GM23338 (cell line): ENCODE measurements around the gene GNMT. TPM values are rescaled to one million over a fixed set of nuclear protein-coding genes. Genes with fewer than 3 reads are reported as not detected.

Source experiments
- ATAC-seq: fragments of 200-7000 bp; cut with Tn5 transposase; 3 replicates; pipeline ENCODE4 v1.9.1; 2020
- DNase-seq: peaks from one replicate; pipeline ENCODE4 v3.0.0-alpha.2; 2015; ENCODE audit warnings: low spot score
- H2AFZ ChIP-seq: fragments of 200-600 bp; sonication (generic); 2 replicates; pipeline ENCODE4 v1.8.0; 2016; ENCODE audit warnings: antibody characterized with exemption, mild to moderate bottlenecking, moderate library complexity
- H3F3A ChIP-seq: fragments of 200-600 bp; sonication (generic); replicated peaks from 2 replicates; pipeline ENCODE4 v1.8.0; 2017; ENCODE audit warnings: antibody characterized with exemption, mixed run types, low read depth
- H3K27ac ChIP-seq: fragments of 200-600 bp; sonication (generic); 2 replicates; pipeline ENCODE4 v1.6.1; 2016; ENCODE audit warnings: low read depth
- H3K27me3 ChIP-seq: fragments of 200-600 bp; sonication (generic); 2 replicates; pipeline ENCODE4 v1.8.0; 2016; ENCODE audit warnings: mild to moderate bottlenecking, mixed run types, moderate library complexity; ENCODE audit not compliant: insufficient read depth
- H3K36me3 ChIP-seq: fragments of 200-600 bp; sonication (generic); 2 replicates; pipeline ENCODE4 v1.8.0; 2016; ENCODE audit warnings: mild to moderate bottlenecking; ENCODE audit not compliant: insufficient read depth
- H3K4me1 ChIP-seq: fragments of 200-600 bp; sonication (generic); 2 replicates; pipeline ENCODE4 v1.8.0; 2016; ENCODE audit warnings: mild to moderate bottlenecking, moderate library complexity; ENCODE audit not compliant: insufficient read depth
- H3K4me2 ChIP-seq: fragments of 200-600 bp; sonication (generic); 2 replicates; pipeline ENCODE4 v1.7.1; 2017; ENCODE audit warnings: mixed run types
- H3K4me3 ChIP-seq: fragments of 200-600 bp; sonication (generic); 2 replicates; pipeline ENCODE4 v1.6.1; 2016; ENCODE audit warnings: mixed run types
- H3K79me2 ChIP-seq: fragments of 200-600 bp; sonication (generic); replicated peaks from 2 replicates; pipeline ENCODE4 v1.8.0; 2017; ENCODE audit warnings: mild to moderate bottlenecking; ENCODE audit not compliant: insufficient read depth
- H3K9me2 ChIP-seq: fragments of 200-600 bp; sonication (generic); 2 replicates; pipeline ENCODE4 v1.8.0; 2017; ENCODE audit not compliant: insufficient read depth
- H4K20me1 ChIP-seq: fragments of 200-600 bp; sonication (generic); replicated peaks from 2 replicates; pipeline ENCODE4 v1.8.0; 2017; ENCODE audit warnings: mild to moderate bottlenecking; ENCODE audit not compliant: insufficient read depth
- H3K27ac Mint-ChIP-seq: 2 replicates; pipeline ENCODE4 v1.8.0; 2020; ENCODE audit warnings: inconsistent platforms, mild to moderate bottlenecking, moderate library complexity, mixed read lengths
- H3K27me3 Mint-ChIP-seq: 3 replicates; pipeline ENCODE4 v1.8.0; 2022; ENCODE audit warnings: low read depth, mild to moderate bottlenecking, moderate library complexity, mixed read lengths, inconsistent platforms; ENCODE audit not compliant: insufficient read depth, poor library complexity
- H3K36me3 Mint-ChIP-seq: 3 replicates; pipeline ENCODE4 v1.8.0; 2021; ENCODE audit warnings: low read depth, mild to moderate bottlenecking, inconsistent platforms, moderate library complexity, mixed read lengths
- H3K4me1 Mint-ChIP-seq: 3 replicates; pipeline ENCODE4 v1.8.0; 2020; ENCODE audit warnings: mild to moderate bottlenecking, inconsistent platforms, mixed read lengths
- H3K4me3 Mint-ChIP-seq: 3 replicates; pipeline ENCODE4 v1.8.0; 2021; ENCODE audit warnings: moderate library complexity, mild to moderate bottlenecking, inconsistent platforms, mixed read lengths
- H3K9me3 Mint-ChIP-seq: 3 replicates; pipeline ENCODE4 v1.8.0; 2020; ENCODE audit warnings: moderate library complexity, mild to moderate bottlenecking, inconsistent platforms, mixed read lengths
- CREB1 ChIP-seq: fragments of 250-450 bp; sonication (Bioruptor Pico); IDR thresholded peaks from 2 replicates; pipeline ENCODE4 v1.5.0; 2020; ENCODE audit warnings: low read depth, mild to moderate bottlenecking, moderate library complexity
- EZH2 ChIP-seq: fragments of 200-600 bp; sonication (generic); IDR thresholded peaks from one replicate; pipeline ENCODE4 v1.8.0; 2017; ENCODE audit warnings: antibody characterized with exemption, mild to moderate bottlenecking, low read depth; ENCODE audit not compliant: unreplicated experiment
- EZH2phosphoT487 ChIP-seq: fragments of 200-600 bp; sonication (generic); IDR thresholded peaks from one replicate; pipeline ENCODE4 v1.8.1; 2018; ENCODE audit warnings: antibody characterized with exemption; ENCODE audit not compliant: unreplicated experiment
- JUNB ChIP-seq: IDR thresholded peaks from one replicate; pipeline ENCODE4 v1.6.1; 2016; ENCODE audit warnings: antibody characterized with exemption; ENCODE audit not compliant: unreplicated experiment
- NANOG ChIP-seq: IDR thresholded peaks from 2 replicates; pipeline ENCODE4 v1.6.1; 2016; ENCODE audit warnings: antibody characterized with exemption, borderline replicate concordance
- POLR2AphosphoS5 ChIP-seq: IDR thresholded peaks from 2 replicates; pipeline ENCODE4 v1.6.1; 2016; ENCODE audit warnings: antibody characterized with exemption, low read depth
- STAT1 ChIP-seq: IDR thresholded peaks from one replicate; pipeline ENCODE4 v1.6.1; 2016; ENCODE audit warnings: antibody characterized with exemption; ENCODE audit not compliant: unreplicated experiment
- ZNF114 ChIP-seq: fragments of 250-450 bp; sonication (Bioruptor Pico); IDR thresholded peaks from 2 replicates; pipeline ENCODE4 v1.5.0; 2020; ENCODE audit warnings: mild to moderate bottlenecking, moderate library complexity
- ZNF331 ChIP-seq: fragments of 250-450 bp; sonication (Bioruptor Pico); IDR thresholded peaks from 2 replicates; pipeline ENCODE4 v1.5.0; 2020; ENCODE audit warnings: low read depth, mild to moderate bottlenecking, moderate library complexity
- polyA plus RNA-seq: library from polyadenylated mRNA; unstranded; fragments of >200 nt; fragmentation: Nextera tagmentation; extraction: Ambion mirVana; gene quantifications from 2 replicates; pipeline ENCODE4 v1.2.1, GENCODE V29; 2016
- total RNA-seq: library from RNA; depleted of rRNA; stranded (reverse); fragments of >200 nt; shearing (Covaris generic); gene quantifications from 2 replicates; pipeline ENCODE4 v1.2.3, GENCODE V29; 2014
- TF ChIP-seq, protein P1 (sequence below): IDR thresholded peaks from 2 replicates; pipeline ENCODE4 v1.6.1; 2016; ENCODE audit warnings: antibody characterized with exemption
- TF ChIP-seq, protein P2 (sequence below): fragments of 250-450 bp; sonication (Bioruptor Pico); IDR thresholded peaks from 2 replicates; pipeline ENCODE4 v1.5.0; 2020; ENCODE audit warnings: mild to moderate bottlenecking, moderate library complexity
- TF ChIP-seq, protein P3 (sequence below): IDR thresholded peaks from one replicate; pipeline ENCODE4 v1.6.1; 2018; ENCODE audit warnings: antibody characterized with exemption; ENCODE audit not compliant: unreplicated experiment
- TF ChIP-seq, protein P4 (sequence below), 2 experiments: fragments of 200-600 bp in 1 of 2; sonication (generic) in 1 of 2; conservative IDR thresholded peaks; 2 replicates each; pipeline versions ENCODE4 v1.5.1 to v1.6.1; 2016 to 2017; ENCODE audit warnings: antibody characterized with exemption in 2 of 2, low read depth in 2 of 2, mild to moderate bottlenecking in 2 of 2, moderate library complexity in 1 of 2

Gene GNMT
- total and polyA plus RNA-seq, 2 experiments from 2014 or later, result 0.52 TPM; not detected in 1

DNA sequence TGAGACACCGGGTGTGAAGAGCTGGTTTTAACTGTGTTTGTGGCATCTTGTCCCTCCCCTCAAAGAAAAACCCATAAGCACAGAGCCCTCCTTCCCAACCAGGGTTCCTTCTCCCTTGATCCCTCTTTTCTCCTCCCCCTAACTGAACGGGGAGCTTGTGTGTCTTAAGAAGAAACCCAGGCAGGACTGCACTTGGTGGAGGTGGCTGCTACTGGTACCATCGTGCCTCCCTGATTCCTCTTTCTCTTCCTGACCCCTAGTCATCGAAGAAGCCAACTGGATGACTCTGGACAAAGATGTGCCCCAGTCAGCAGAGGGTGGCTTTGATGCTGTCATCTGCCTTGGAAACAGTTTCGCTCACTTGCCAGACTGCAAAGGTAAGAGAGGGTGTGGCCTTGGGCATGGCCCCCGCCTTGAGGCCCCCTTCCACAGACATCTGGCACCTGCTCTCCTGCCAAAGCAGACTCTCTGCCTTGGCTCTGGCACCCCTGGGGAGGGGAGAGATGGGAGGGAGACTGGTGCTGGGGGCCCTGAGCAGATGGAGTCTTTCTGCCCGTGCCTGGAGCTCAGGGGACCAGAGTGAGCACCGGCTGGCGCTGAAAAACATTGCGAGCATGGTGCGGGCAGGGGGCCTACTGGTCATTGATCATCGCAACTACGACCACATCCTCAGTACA, 2.1 kb downstream of the GNMT start:
- H3K4me2 ChIP-seq, result no peak overlapping the region
- H3K4me3 Mint-ChIP-seq, result peak overlapping the region; percentile 14; the same call in 1 of the 3 replicates
- peaks cover 10% of the 10 kb centered on the region; the same call in 2 of the 3 replicates for H3K4me1 Mint-ChIP-seq
- H3K4me3 ChIP-seq, result no peak overlapping the region
- H3K27ac ChIP-seq, result no peak overlapping the region
- H3K9me2 ChIP-seq, result no peaks in the 10 kb centered on the region
- H3K27me3 Mint-ChIP-seq, result peaks cover 25% of the 10 kb centered on the region
- H3K36me3 ChIP-seq, result no peaks in the 10 kb centered on the region; the same call in 1 of the 2 replicates
- H3K27me3 ChIP-seq, result peaks cover 24% of the 10 kb centered on the region
- H2AFZ ChIP-seq, result no peak overlapping the region
- no peaks in the 10 kb centered on the region for H3K79me2 ChIP-seq
- peaks cover 3% of the 10 kb centered on the region; the same call in 2 of the 3 replicates for H3K36me3 Mint-ChIP-seq
- H3F3A ChIP-seq, result peaks cover 17% of the 10 kb centered on the region; the same call in 1 of the 2 replicates
- ATAC-seq, result no peak
- no peaks in the 10 kb centered on the region for H4K20me1 ChIP-seq
- peaks cover 7% of the 10 kb centered on the region; the same call in 1 of the 2 replicates for H3K4me1 ChIP-seq
- no peak for DNase-seq
- TF ChIP-seq JUNB (no peak), CREB1 (CRISPR knock-in tag) (no peak), ZNF331 (no peak), ZNF114 (no peak), STAT1 (no peak), POLR2AphosphoS5 (no peak), EZH2phosphoT487 (no peak), NANOG (no peak), EZH2 (no peak)
- TF ChIP-seq, protein P1, sequence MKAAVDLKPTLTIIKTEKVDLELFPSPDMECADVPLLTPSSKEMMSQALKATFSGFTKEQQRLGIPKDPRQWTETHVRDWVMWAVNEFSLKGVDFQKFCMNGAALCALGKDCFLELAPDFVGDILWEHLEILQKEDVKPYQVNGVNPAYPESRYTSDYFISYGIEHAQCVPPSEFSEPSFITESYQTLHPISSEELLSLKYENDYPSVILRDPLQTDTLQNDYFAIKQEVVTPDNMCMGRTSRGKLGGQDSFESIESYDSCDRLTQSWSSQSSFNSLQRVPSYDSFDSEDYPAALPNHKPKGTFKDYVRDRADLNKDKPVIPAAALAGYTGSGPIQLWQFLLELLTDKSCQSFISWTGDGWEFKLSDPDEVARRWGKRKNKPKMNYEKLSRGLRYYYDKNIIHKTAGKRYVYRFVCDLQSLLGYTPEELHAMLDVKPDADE, result no peak
- TF ChIP-seq, protein P2, sequence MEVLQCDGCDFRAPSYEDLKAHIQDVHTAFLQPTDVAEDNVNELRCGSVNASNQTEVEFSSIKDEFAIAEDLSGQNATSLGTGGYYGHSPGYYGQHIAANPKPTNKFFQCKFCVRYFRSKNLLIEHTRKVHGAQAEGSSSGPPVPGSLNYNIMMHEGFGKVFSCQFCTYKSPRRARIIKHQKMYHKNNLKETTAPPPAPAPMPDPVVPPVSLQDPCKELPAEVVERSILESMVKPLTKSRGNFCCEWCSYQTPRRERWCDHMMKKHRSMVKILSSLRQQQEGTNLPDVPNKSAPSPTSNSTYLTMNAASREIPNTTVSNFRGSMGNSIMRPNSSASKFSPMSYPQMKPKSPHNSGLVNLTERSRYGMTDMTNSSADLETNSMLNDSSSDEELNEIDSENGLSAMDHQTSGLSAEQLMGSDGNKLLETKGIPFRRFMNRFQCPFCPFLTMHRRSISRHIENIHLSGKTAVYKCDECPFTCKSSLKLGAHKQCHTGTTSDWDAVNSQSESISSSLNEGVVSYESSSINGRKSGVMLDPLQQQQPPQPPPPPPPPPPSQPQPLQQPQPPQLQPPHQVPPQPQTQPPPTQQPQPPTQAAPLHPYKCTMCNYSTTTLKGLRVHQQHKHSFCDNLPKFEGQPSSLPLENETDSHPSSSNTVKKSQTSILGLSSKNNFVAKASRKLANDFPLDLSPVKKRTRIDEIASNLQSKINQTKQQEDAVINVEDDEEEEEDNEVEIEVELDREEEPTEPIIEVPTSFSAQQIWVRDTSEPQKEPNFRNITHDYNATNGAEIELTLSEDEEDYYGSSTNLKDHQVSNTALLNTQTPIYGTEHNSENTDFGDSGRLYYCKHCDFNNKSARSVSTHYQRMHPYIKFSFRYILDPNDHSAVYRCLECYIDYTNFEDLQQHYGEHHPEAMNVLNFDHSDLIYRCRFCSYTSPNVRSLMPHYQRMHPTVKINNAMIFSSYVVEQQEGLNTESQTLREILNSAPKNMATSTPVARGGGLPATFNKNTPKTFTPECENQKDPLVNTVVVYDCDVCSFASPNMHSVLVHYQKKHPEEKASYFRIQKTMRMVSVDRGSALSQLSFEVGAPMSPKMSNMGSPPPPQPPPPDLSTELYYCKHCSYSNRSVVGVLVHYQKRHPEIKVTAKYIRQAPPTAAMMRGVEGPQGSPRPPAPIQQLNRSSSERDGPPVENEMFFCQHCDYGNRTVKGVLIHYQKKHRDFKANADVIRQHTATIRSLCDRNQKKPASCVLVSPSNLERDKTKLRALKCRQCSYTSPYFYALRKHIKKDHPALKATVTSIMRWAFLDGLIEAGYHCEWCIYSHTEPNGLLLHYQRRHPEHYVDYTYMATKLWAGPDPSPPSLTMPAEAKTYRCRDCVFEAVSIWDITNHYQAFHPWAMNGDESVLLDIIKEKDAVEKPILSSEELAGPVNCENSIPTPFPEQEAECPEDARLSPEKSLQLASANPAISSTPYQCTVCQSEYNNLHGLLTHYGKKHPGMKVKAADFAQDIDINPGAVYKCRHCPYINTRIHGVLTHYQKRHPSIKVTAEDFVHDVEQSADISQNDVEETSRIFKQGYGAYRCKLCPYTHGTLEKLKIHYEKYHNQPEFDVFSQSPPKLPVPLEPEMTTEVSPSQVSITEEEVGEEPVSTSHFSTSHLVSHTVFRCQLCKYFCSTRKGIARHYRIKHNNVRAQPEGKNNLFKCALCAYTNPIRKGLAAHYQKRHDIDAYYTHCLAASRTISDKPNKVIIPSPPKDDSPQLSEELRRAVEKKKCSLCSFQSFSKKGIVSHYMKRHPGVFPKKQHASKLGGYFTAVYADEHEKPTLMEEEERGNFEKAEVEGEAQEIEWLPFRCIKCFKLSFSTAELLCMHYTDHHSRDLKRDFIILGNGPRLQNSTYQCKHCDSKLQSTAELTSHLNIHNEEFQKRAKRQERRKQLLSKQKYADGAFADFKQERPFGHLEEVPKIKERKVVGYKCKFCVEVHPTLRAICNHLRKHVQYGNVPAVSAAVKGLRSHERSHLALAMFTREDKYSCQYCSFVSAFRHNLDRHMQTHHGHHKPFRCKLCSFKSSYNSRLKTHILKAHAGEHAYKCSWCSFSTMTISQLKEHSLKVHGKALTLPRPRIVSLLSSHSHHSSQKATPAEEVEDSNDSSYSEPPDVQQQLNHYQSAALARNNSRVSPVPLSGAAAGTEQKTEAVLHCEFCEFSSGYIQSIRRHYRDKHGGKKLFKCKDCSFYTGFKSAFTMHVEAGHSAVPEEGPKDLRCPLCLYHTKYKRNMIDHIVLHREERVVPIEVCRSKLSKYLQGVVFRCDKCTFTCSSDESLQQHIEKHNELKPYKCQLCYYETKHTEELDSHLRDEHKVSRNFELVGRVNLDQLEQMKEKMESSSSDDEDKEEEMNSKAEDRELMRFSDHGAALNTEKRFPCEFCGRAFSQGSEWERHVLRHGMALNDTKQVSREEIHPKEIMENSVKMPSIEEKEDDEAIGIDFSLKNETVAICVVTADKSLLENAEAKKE (CRISPR knock-in tag), result no peak
- TF ChIP-seq, protein P3, sequence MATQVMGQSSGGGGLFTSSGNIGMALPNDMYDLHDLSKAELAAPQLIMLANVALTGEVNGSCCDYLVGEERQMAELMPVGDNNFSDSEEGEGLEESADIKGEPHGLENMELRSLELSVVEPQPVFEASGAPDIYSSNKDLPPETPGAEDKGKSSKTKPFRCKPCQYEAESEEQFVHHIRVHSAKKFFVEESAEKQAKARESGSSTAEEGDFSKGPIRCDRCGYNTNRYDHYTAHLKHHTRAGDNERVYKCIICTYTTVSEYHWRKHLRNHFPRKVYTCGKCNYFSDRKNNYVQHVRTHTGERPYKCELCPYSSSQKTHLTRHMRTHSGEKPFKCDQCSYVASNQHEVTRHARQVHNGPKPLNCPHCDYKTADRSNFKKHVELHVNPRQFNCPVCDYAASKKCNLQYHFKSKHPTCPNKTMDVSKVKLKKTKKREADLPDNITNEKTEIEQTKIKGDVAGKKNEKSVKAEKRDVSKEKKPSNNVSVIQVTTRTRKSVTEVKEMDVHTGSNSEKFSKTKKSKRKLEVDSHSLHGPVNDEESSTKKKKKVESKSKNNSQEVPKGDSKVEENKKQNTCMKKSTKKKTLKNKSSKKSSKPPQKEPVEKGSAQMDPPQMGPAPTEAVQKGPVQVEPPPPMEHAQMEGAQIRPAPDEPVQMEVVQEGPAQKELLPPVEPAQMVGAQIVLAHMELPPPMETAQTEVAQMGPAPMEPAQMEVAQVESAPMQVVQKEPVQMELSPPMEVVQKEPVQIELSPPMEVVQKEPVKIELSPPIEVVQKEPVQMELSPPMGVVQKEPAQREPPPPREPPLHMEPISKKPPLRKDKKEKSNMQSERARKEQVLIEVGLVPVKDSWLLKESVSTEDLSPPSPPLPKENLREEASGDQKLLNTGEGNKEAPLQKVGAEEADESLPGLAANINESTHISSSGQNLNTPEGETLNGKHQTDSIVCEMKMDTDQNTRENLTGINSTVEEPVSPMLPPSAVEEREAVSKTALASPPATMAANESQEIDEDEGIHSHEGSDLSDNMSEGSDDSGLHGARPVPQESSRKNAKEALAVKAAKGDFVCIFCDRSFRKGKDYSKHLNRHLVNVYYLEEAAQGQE, result no peak
- TF ChIP-seq, protein P4, sequence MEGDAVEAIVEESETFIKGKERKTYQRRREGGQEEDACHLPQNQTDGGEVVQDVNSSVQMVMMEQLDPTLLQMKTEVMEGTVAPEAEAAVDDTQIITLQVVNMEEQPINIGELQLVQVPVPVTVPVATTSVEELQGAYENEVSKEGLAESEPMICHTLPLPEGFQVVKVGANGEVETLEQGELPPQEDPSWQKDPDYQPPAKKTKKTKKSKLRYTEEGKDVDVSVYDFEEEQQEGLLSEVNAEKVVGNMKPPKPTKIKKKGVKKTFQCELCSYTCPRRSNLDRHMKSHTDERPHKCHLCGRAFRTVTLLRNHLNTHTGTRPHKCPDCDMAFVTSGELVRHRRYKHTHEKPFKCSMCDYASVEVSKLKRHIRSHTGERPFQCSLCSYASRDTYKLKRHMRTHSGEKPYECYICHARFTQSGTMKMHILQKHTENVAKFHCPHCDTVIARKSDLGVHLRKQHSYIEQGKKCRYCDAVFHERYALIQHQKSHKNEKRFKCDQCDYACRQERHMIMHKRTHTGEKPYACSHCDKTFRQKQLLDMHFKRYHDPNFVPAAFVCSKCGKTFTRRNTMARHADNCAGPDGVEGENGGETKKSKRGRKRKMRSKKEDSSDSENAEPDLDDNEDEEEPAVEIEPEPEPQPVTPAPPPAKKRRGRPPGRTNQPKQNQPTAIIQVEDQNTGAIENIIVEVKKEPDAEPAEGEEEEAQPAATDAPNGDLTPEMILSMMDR (conservative IDR thresholded peaks at IDR 0.05; ENCODE audit: low read depth in 2 of 2), result no peak
- no peak overlapping the region for H3K27ac Mint-ChIP-seq
- no peaks in the 10 kb centered on the region for H3K9me3 Mint-ChIP-seq
